Lower leg skin (tissue), 4 donors: ENCODE results near the gene PAPPA. TPM values are rescaled to one million over a fixed set of nuclear protein-coding genes. Genes with fewer than 3 reads are reported as not detected.

Experiments used
- DNase-seq, 2 donors: peaks; one replicate each; pipeline ENCODE4 v3.0.0-alpha.2; 2019; ENCODE audit warnings: low spot score in 2 of 2
- H3K4me3 ChIP-seq: fragments of 200-600 bp; sonication (generic); 2 replicates; pipeline ENCODE4 v1.5.1; 2017; ENCODE audit warnings: mild to moderate bottlenecking, low read depth; ENCODE audit not compliant: poor library complexity, severe bottlenecking
- POLR2A ChIP-seq, 2 donors: fragments of 450-650 bp; IDR thresholded peaks; one replicate each; pipeline ENCODE4 v1.6.1; 2016 to 2017; ENCODE audit warnings: antibody characterized with exemption in 2 of 2, mild to moderate bottlenecking in 1 of 2, moderate library complexity in 1 of 2
- WGBS, 2 donors: methylation state at CpG; one replicate each; pipeline ENCODE4 v1.1.5; 2018; 5-methylcytosine and 5-hydroxymethylcytosine counted together
- intact Hi-C: fragments of 100-400 bp; cut with DNase I; formaldehyde crosslinking; loops from one replicate; pipeline ENCODE4 v1.15.0; 2023; ENCODE audit warnings: low total_unique reads
- total RNA-seq, 4 donors: library from RNA; depleted of rRNA; stranded (reverse); fragments of >200 nt; gene quantifications; one replicate each; pipeline ENCODE4 v1.1.0, GENCODE V29; 2016
- TF ChIP-seq, protein P1 (sequence below), 3 donors: fragments of 450-650 bp; IDR thresholded peaks; one replicate each; pipeline ENCODE4 v1.5.1; 2016; ENCODE audit warnings: antibody characterized with exemption in 3 of 3, mild to moderate bottlenecking in 3 of 3, moderate library complexity in 2 of 3

PAPPA gene
- total RNA-seq, 4 donors from 2014 or later: 0.64 to 2.2 (median 1.9) TPM

GRCh38 chr9:116345393-116345792, 191.8 kb downstream of the PAPPA start:
- TF ChIP-seq POLR2A (IDR thresholded peaks at IDR 0.05): no peak
- TF ChIP-seq, protein P1, sequence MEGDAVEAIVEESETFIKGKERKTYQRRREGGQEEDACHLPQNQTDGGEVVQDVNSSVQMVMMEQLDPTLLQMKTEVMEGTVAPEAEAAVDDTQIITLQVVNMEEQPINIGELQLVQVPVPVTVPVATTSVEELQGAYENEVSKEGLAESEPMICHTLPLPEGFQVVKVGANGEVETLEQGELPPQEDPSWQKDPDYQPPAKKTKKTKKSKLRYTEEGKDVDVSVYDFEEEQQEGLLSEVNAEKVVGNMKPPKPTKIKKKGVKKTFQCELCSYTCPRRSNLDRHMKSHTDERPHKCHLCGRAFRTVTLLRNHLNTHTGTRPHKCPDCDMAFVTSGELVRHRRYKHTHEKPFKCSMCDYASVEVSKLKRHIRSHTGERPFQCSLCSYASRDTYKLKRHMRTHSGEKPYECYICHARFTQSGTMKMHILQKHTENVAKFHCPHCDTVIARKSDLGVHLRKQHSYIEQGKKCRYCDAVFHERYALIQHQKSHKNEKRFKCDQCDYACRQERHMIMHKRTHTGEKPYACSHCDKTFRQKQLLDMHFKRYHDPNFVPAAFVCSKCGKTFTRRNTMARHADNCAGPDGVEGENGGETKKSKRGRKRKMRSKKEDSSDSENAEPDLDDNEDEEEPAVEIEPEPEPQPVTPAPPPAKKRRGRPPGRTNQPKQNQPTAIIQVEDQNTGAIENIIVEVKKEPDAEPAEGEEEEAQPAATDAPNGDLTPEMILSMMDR (IDR thresholded peaks at IDR 0.05): no peak
- no peak for DNase-seq
- no peak overlapping the region for H3K4me3 ChIP-seq
- 85 to 87% methylated on average over 2 of the region's 2 CpGs for WGBS, 2 donors
- intact Hi-C loops: no loop called here

DNA sequence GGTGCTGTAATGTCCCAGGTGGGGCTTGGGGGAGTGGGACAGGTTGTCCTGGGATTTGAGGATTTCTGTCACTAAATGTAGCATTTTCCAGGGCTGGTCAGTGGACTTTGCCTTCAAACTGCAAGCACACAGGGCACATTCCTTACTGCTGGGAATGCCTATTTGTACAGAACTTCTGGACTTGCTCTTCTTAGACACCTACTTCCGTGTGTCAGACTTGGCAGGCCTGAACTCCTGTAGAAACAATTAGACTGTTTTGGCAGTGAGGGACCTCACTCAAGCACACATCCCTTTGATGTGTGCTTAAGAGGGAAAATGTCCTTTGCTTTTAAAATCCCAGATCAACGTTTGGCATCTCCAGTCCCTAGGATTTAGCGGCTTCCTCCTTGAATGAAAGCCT, 192.2 kb downstream of the PAPPA start:
- 37 to 43% methylated on average over 3 of the region's 3 CpGs for WGBS, 2 donors
- DNase-seq: no peak
- H3K4me3 ChIP-seq: no peak overlapping the region
- intact Hi-C loops: no loop called here
- TF ChIP-seq, protein P1 (IDR thresholded peaks at IDR 0.05): no peak
- no peak for TF ChIP-seq POLR2A (IDR thresholded peaks at IDR 0.05)

- intact Hi-C loops: no loop called here
- 64 to 65% methylated on average over 6 of the region's 6 CpGs for WGBS, 2 donors
- H3K4me3 ChIP-seq: no peak overlapping the region
- TF ChIP-seq, protein P1 (IDR thresholded peaks at IDR 0.05): no peak
- TF ChIP-seq POLR2A (IDR thresholded peaks at IDR 0.05): no peak
- no peak for DNase-seq
Observed at GRCh38 chr9:116349684-116350083, 196.1 kb downstream of the PAPPA start.

GRCh38 chr9:116350213-116350612, 196.6 kb downstream of the PAPPA start:
- intact Hi-C loops: no loop called here
- WGBS, 2 donors: 38 to 41% methylated on average over 2 of the region's 2 CpGs
- TF ChIP-seq, protein P1 (IDR thresholded peaks at IDR 0.05): no peak
- no peak overlapping the region for H3K4me3 ChIP-seq
- no peak for DNase-seq

- no peak for TF ChIP-seq POLR2A (IDR thresholded peaks at IDR 0.05)
- TF ChIP-seq, protein P1 (IDR thresholded peaks at IDR 0.05): no peak
- no peak overlapping the region for H3K4me3 ChIP-seq
- no peak for DNase-seq
- intact Hi-C loops: no loop called here
- 93 to 94% methylated on average over 3 of the region's 3 CpGs for WGBS, 2 donors
Observed at GRCh38 chr9:116352958-116353357, 199.4 kb downstream of the PAPPA start.

GRCh38 chr9:116355153-116355921, 201.7 kb downstream of the PAPPA start:
- no peak overlapping the region for H3K4me3 ChIP-seq
- intact Hi-C loops: no loop called here
- 61 to 62% methylated on average over 11 of the region's 11 CpGs for WGBS, 2 donors
- no peak for TF ChIP-seq POLR2A (IDR thresholded peaks at IDR 0.05)
- TF ChIP-seq, protein P1 (IDR thresholded peaks at IDR 0.05): no peak
- DNase-seq: no peak
